Measurements from ENCODE around the gene HDAC7. TPM values are rescaled to one million over a fixed set of nuclear protein-coding genes. Genes with fewer than 3 reads are reported as not detected.

Gene HDAC7
- total and polyA plus RNA-seq, 2 of the 13 experiments (the other 11 are each of a cell fraction or from before 2014, with no cell fraction given): 4.6 to 10.8 TPM

- intact Hi-C loops (cut with micrococcal nuclease; ENCODE audit: unreplicated experiment): no loop called here
- Histone ChIP-seq H3K4me2 (ENCODE audit: low read depth, low read length) (no peak overlapping the region), H3K79me2 (ENCODE audit: insufficient read depth, low read length) (no peaks in the 10 kb centered on the region), H3K4me3 (replicated peaks in 1 of 3; ENCODE audit: insufficient read depth in 1 of 3, low read depth in 2 of 3, low read length in 3 of 3) (no peak overlapping the region), H2AFZ (ENCODE audit: low read length) (no peak overlapping the region), H3K27me3 (ENCODE audit: control insufficient read depth in 1 of 2, insufficient read depth in 2 of 2, low read length in 2 of 2) (peaks cover 0 to 47% of the 10 kb centered on the region in 2 experiments; a peak in 3 of 5 replicates), H3K27ac (ENCODE audit: extremely low read length, insufficient read depth, low read length) (no peak overlapping the region), H4K20me1 (ENCODE audit: insufficient read depth, low read length) (no peaks in the 10 kb centered on the region), H3K36me3 (replicated peaks in 1 of 2; ENCODE audit: control insufficient read depth in 1 of 2, insufficient read depth in 2 of 2, low read length in 2 of 2) (no peaks in the 10 kb centered on the region), H3K4me1 (ENCODE audit: insufficient read depth, low read length) (peaks cover 46% of the 10 kb centered on the region), H3K9me3 (ENCODE audit: low read length) (no peaks in the 10 kb centered on the region), H3K9ac (ENCODE audit: insufficient read depth, low read depth, low read length) (no peak overlapping the region)
- DNase-seq (ENCODE audit: low spot score) (no peak), FAIRE-seq (no peak), ATAC-seq (no peak)
- ChIA-PET POLR2A (no interaction called here), CTCF (ENCODE audit: low intra/inter-chr PET ratio, low total read pairs) (no interaction called here)
- in situ Hi-C loops (cut with HindIII; ENCODE audit: extremely low pct_ligation_motif_present, low pct_unique_long_range_greater_than_20kb): no loop called here
- TF ChIP-seq DNMT1 (CRISPR knock-in tag; IDR thresholded peaks at IDR 0.05): no peak
- no peak for TF ChIP-seq ZFP36 (IDR thresholded peaks at IDR 0.05; ENCODE audit: borderline replicate concordance, low read depth, low read length, partially characterized antibody)
- no peak for TF ChIP-seq ZNF7 (CRISPR knock-in tag; IDR thresholded peaks at IDR 0.05)
- TF ChIP-seq ZNF329 (CRISPR knock-in tag; IDR thresholded peaks at IDR 0.05; ENCODE audit: low read depth): no peak
- TF ChIP-seq MAFF (IDR thresholded peaks at IDR 0.05; ENCODE audit: low read depth, low read length): no peak
- no peak for TF ChIP-seq ZNF558 (CRISPR knock-in tag; IDR thresholded peaks at IDR 0.05; ENCODE audit: borderline replicate concordance)
- TF ChIP-seq MYNN (CRISPR knock-in tag; IDR thresholded peaks at IDR 0.05; ENCODE audit: low read depth): no peak
- no peak for TF ChIP-seq RAD21 (CRISPR knock-in tag; IDR thresholded peaks at IDR 0.05)
- TF ChIP-seq ZSCAN22 (CRISPR knock-in tag; IDR thresholded peaks at IDR 0.05): no peak
- TF ChIP-seq ZNF598 (CRISPR knock-in tag; IDR thresholded peaks at IDR 0.05; ENCODE audit: borderline replicate concordance): no peak
- no peak for TF ChIP-seq ZNF264 (CRISPR knock-in tag; IDR thresholded peaks at IDR 0.05)
- no TSS peak for BruUV-seq (replicated peaks)
- 18% methylated on average over 3 of the region's 3 CpGs for WGBS (ENCODE audit: low lambda C conversion rate)
Observed at GRCh38 chr12:47824635-47825034, 4.9 kb upstream of the HDAC7 start.

- Histone ChIP-seq H2AFZ (ENCODE audit: low read length) (no peak overlapping the region), H3K36me3 (replicated peaks in 1 of 2; ENCODE audit: control insufficient read depth in 1 of 2, insufficient read depth in 2 of 2, low read length in 2 of 2) (no peaks in the 10 kb centered on the region), H3K4me3 (replicated peaks in 1 of 3; ENCODE audit: insufficient read depth in 1 of 3, low read depth in 2 of 3, low read length in 3 of 3) (no peak overlapping the region), H3K27me3 (ENCODE audit: control insufficient read depth in 1 of 2, insufficient read depth in 2 of 2, low read length in 2 of 2) (peaks cover 0 to 43% of the 10 kb centered on the region in 2 experiments; a peak in 3 of 5 replicates), H3K9ac (ENCODE audit: insufficient read depth, low read depth, low read length) (no peak overlapping the region), H3K4me2 (ENCODE audit: low read depth, low read length) (no peak overlapping the region), H3K79me2 (ENCODE audit: insufficient read depth, low read length) (no peaks in the 10 kb centered on the region), H3K4me1 (ENCODE audit: insufficient read depth, low read length) (peaks cover 42% of the 10 kb centered on the region), H3K27ac (ENCODE audit: extremely low read length, insufficient read depth, low read length) (no peak overlapping the region), H4K20me1 (ENCODE audit: insufficient read depth, low read length) (no peaks in the 10 kb centered on the region), H3K9me3 (ENCODE audit: low read length) (no peaks in the 10 kb centered on the region)
- in situ Hi-C loops (cut with HindIII; ENCODE audit: extremely low pct_ligation_motif_present, low pct_unique_long_range_greater_than_20kb) (no loop called here), intact Hi-C loops (cut with micrococcal nuclease; ENCODE audit: unreplicated experiment) (no loop called here)
- 31% methylated on average over 2 of the region's 2 CpGs for WGBS (ENCODE audit: low lambda C conversion rate)
- BruUV-seq (replicated peaks): no TSS peak
- no peak for ATAC-seq
- DNase-seq (ENCODE audit: low spot score): no peak
- ChIA-PET CTCF (ENCODE audit: low intra/inter-chr PET ratio, low total read pairs) (no interaction called here), POLR2A (no interaction called here)
- no peak for FAIRE-seq
- TF ChIP-seq PBX2 (CRISPR knock-in tag; IDR thresholded peaks at IDR 0.05): no peak
- no peak for TF ChIP-seq FOXA1 (IDR thresholded peaks at IDR 0.05)
- no peak for TF ChIP-seq FOXA1 (CRISPR knock-in tag; IDR thresholded peaks at IDR 0.05)
- TF ChIP-seq HINFP (CRISPR knock-in tag; IDR thresholded peaks at IDR 0.05; ENCODE audit: low read depth): no peak
- TF ChIP-seq ZNF605 (CRISPR knock-in tag; IDR thresholded peaks at IDR 0.05): no peak
- no peak for TF ChIP-seq ZFY (CRISPR knock-in tag; IDR thresholded peaks at IDR 0.05)
- TF ChIP-seq KDM6A (CRISPR knock-in tag; IDR thresholded peaks at IDR 0.05; ENCODE audit: low read depth): no peak
- no peak for TF ChIP-seq PLRG1 (conservative IDR thresholded peaks at IDR 0.05)
- no peak for TF ChIP-seq U2AF1 (optimal IDR thresholded peaks at IDR 0.05; ENCODE audit: low read depth, low read length)
- no peak for TF ChIP-seq ZNF775 (CRISPR knock-in tag; IDR thresholded peaks at IDR 0.05; ENCODE audit: borderline replicate concordance)
- TF ChIP-seq ZNF7 (CRISPR knock-in tag; IDR thresholded peaks at IDR 0.05): no peak
Observed at GRCh38 chr12:47824198-47824597, 4.5 kb upstream of the HDAC7 start.

All from HepG2 (cell line).